Raji (cell line): ENCODE data around the gene VIM.

Experiments used
- POLR2A ChIP-seq: IDR thresholded peaks from 2 replicates; pipeline ENCODE4 v1.6.1; 2011; ENCODE audit warnings: low read depth, low read length, control low read depth; ENCODE audit not compliant: insufficient read depth

Gene VIM

DNA sequence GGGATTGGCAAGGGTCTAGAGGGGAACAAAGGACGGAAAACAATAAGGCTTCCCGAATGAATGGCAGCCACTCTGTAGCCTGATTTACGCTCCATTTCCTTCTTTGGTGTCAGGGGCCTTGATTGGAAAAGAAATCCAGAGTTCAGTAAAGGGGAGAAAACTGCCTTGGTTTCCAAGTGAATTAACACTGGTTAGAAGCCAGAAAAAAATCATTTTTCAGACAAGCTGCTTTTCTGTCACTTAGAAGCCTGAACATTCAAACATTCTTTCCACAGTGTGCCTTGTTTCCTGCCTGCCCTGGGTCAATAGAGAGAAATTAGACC lies 26.3 kb upstream of the VIM start:
- no peak for TF ChIP-seq POLR2A

DNA sequence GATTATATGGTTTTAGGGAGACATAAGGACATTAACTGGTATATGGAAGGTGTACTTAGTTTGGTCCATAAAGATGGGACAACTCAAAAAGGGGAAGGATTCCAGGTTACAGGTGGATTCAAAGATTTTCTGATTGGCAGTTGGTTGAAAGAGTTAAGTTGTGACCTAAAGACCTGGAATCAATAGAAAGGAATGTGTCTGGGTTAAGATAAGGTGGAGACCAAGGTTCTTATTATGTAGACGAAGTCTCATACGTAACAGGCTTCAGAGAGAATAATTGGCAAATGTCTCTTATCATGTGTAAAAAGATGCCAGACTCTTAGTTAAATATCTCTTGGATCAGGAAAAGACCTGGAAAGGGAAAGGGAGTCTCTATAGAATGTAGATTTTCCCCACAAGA lies 25.5 kb upstream of the VIM start:
- TF ChIP-seq POLR2A: no peak

DNA sequence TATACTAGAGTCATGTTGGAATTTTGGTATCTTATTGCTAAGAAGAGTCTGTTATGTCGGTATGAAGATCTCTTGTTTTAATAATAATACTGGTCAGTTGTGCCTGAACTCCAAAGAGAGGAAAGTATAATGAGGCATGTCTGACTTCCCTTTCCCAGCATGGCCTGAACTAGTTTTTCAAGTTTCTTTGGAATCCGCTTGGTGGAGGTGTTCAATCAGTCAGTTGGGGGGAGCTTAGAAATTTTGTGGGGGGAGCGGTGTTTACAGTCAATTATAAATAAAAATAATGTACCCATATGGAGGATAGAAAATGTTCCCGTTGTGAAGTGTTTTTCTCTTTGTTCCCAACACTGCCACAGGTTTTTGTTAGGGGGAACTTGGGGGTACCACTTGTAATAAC lies 25.0 kb upstream of the VIM start:
- no peak for TF ChIP-seq POLR2A

DNA sequence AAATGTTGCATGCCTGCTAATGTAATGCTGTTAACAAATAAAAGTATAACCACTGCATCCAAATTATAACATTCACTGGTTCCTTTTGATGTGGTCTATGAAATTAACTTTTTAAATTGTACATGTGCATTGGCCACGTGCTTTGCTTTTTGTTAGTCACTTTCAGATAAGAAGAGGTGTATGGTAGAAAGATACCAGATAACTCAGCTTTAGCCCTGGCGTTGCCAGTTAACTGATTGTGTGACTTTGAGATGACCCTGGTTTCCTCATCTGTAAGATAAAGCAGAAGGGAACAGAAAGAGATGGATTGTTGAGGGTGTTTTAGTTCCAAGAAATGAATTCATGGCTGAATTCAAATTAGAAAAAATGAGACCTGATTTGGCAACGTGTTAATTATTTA lies 24.6 kb upstream of the VIM start:
- TF ChIP-seq POLR2A: no peak

DNA sequence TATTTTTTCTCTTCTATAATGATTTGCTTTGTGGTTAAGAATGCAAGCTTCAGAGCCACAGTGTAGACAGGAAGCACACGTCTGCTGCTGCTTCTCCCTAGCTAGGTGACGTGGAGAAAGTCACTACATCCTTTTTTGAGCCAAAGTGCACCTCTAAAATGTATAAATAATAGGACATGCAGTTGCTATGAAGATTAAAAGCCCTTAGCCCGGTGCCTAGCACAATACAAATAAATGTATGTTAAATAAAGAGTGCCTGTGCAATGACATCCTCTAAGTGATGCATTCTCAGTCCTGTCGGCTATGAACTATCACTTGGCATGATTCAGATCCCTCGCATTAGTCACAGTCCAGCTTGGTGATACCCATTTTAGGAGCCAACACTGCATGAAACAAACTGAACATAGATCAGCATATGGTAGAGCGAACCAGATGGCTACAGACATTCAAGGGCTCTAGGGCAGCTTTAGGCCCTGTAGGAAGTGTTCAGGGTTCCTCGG lies 21.8 kb upstream of the VIM start:
- no peak for TF ChIP-seq POLR2A

DNA sequence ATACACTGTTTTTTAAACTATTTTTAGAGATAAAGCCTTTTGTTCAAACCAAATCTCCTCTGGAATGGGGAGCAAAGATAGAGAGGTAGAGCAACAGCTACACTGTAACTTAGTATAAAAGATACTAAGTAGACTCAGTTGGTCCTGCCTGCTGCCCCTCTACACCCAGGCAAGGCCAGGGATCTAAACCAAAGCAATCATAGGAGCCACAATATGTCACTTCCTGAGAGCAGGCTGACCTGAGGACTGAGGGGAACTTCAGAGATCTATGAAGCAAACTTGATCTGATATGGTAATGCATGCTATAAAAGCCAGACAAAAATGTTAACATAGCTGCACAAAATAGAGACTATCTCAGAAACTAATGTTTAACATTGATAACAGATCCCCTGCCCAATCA lies 19.6 kb upstream of the VIM start:
- no peak for TF ChIP-seq POLR2A

DNA sequence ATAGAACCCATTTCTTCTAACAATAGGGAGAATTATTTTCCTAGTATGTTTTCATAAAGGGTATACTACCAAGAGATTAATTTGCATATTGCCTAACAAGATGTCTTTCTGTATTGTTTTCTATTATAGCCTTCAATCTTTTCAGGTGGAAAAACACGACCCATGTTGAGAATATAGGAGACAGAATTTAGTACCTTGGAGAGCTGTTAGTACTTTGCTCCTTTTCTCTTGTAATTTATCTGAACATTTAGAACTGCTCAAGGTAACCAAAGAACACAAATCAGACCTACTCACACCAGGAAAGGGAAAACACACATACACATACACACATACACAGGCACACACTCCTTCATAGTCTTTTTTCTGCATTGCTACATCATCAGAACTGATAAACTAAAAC lies 18.7 kb upstream of the VIM start:
- no peak for TF ChIP-seq POLR2A

DNA sequence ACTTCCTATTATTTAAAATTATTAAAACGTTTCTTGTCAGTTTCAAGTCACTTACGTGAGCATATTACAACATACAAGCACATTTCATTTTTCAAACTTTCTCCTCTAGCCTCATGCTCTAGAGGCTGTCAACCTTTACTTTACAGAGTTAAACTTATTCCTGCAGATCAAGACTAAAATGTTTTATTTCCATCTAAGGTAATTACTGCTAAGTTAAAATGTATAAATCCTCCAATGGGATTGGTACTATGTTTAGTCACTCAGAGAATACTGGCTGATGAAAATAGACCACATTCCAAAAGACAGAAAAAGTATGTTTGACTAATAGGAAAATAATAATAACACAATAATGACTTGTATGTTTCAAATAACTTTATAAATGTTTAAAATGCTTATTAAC lies 18.2 kb upstream of the VIM start:
- TF ChIP-seq POLR2A: no peak

DNA sequence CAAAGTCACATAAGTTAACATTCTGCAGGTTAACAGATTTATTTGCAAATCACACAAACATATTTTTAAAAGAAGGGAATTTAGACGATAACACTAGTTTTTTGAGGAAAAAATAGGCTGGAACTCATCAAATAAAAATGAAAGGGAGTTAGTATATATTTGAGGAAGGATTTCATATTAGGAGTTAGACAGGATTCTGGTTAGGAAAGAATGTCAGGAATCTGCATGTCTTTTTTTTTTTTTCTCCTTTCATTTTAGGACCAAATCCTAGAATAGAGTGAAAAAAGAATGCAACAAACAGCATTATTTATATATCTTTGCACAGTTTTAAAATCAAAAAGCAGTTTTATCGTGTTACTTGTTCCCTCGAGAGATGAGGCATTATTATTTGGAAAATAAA lies 17.7 kb upstream of the VIM start:
- TF ChIP-seq POLR2A: no peak

DNA sequence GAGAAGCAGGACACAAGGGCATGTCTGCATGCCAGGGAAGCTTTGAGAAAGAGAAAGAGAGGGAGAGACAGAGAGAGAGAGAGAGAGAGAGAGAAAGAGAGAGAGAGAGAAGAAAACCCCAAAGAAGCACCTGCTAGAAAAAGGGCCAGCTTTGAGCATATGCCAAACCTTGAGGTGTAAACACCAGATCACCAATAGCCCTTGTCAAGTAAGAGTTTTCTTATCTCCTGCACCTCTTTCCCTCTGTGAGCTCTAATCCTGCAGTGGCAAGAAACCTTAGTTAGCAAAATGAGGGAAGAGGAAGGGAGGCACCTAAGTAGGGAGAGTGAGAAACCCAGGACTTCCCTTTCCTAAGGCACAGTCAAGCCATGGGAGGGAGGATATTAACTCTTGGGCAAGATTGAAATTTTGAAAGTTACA lies 15.2 kb upstream of the VIM start:
- no peak for TF ChIP-seq POLR2A

DNA sequence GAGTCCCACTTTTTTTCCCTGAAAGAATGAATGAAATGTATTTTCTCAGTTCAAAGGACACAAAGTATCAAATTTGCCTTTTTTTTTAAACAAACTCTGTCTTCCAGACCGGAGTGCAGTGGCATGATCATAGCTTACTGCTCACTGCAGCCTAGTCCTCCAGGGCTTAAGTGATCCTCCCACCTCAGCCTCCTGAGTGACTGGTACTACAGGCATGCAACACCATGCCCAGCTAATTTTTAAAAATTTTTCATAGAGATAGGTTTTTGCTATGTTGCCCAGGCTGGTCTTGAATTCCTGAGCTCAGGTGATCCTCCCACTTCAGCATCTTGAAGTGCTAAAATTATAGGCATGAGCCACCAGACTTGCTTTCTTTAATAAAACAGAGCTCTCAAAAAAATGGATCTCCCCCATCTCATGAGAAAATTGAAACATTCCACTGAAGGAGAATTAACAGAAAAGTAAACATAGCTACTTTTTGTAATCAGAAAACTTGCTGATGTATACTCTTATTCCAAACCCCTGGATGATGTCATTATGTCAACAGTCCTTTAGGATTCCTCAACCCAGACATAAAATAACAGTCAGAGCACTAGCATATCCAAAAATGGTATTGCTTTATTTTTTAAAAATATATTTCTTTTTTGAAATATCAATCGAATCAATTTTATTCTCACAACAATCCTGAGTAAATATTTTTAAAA lies 14.2 kb upstream of the VIM start:
- TF ChIP-seq POLR2A: no peak

DNA sequence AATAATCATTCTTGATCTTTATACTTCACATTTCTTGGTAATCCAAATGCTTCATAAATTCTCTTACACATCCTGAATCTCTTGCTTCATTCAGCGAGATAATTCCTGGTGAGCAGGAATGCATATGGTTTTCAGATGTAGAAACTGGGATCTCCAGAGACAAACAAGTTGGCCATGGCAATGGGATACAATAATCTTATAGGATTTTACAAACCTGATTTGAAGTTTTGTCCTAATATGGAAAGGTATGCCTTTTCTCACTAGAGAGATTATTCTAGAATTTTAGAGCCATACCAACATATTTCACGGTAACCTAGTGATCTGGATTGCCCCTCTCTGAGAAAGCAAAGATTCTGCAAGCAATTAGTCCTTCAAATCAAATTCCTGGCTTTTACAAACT lies 13.5 kb upstream of the VIM start:
- TF ChIP-seq POLR2A: no peak

DNA sequence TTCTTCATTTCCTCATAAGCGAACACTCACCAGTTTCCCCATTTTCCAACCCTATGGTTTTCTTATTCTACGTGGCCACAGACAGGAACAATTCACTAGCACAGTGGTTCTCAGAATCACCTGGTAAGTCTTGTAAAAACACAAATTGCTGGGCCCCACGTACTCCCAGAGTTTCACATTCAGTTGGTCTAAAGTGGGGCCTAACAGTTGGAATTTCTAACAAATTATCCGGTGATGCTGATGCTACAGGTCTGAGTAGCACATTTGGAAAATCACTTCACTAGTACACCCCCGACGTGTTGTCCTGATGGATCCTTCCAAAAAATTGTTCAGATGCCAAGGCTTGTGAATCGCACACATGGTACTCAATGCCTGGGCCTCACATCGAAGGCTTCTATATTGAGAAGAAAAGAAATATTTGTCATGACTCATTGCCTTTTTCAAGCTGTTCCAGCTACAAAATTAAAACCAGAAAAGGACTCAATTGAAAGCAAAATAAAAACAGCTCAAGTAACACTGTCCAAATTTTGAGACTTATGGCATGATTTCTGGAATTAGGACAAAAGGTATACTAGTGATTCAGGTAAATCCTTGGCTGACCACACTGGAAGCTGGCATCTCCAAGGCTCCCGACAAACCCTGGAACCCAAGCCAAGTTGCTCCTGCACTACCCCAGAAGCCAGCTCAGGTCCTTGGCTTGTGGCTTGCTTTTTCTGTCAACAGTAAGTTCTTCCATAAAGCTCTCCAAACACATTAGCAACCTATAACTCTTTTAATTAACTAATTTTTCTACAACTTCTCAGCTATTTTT lies 12.9 kb upstream of the VIM start:
- no peak for TF ChIP-seq POLR2A

DNA sequence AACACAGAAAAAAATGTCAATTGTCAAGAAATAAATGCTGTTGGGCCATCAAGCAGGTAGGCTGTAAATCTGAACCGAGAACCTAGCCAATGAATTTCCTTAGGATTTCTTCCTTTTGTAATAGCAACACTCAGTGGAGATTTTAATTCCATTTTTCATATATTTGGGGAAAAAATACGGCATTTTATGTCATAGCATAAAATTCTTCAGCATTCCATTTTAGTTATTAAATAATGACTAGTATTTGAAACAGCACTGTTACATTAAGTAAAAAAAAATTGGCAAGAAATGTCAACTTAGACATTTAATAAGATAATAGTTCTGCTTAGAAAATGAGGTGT lies 12.3 kb upstream of the VIM start:
- TF ChIP-seq POLR2A: no peak

DNA sequence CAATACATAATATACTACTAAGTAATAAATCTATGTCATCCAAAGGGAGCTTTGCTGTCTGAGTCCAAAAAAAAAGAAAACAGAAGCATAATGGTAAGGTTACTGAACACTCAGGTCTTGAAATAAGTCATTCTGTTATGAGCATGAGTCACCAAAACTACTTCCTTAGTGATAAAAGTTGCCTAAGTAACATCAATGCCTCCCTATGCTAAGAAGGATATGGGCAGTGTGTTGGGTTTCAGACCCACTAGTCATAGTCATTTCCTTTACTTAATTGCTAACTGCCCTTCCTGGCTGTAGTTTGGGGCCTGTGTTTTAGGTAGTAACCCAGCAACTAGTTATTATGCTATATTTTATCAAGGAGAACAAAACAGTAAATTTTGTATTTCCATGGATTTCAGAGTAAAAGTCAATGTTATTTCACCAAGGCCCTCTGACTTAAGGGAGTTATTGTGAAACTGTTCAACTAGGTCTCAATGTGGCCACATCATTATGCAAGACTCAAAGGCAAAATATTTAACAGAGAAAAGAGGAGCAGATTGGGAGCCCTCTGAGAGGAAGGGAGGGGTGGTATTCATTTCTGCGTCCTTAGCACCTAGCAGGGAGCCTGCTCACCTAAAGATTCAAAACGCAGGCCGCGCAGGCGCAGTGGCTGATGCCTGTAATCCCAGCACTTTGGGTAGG lies 11.7 kb upstream of the VIM start:
- no peak for TF ChIP-seq POLR2A

DNA sequence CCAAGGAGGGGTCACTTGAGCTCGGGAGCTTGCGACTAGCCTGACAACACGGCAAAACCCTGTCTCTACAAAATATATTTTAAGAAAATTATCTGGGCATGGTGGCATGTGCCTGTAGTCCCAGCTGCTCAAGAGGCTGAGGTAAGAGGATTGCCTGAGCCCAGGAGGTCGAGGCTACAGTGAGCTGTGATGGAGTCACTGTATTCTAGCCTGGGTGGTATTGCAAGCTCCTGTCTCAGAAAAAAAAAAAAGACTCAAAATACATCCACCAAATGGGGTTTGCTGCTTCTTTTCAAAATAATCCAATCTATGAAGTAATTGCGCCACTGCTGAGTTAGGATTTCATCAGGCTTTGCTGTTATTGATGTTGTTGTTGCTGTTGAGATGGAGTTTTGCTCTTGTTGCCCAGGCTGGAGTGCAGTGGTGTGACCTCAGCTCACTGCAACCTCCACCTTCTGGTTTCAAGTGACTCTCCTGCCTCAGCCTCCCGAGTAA lies 11.1 kb upstream of the VIM start:
- no peak for TF ChIP-seq POLR2A
